Vagina (tissue), 2 donors: ENCODE data around the gene ADAMTS14. TPM values are rescaled to one million over a fixed set of nuclear protein-coding genes. Genes with fewer than 3 reads are reported as not detected.

ENCODE experiments used
- DNase-seq, 2 donors: peaks; one replicate each; pipeline ENCODE4 v3.0.0-alpha.2; 2017; ENCODE audit errors: extremely low spot score in 2 of 2
- H3K27ac ChIP-seq: fragments of 200-600 bp; sonication (generic); one replicate; pipeline ENCODE4 v1.5.1; 2019
- H3K27me3 ChIP-seq: fragments of 200-600 bp; sonication (generic); one replicate; pipeline ENCODE4 v1.5.1; 2019
- H3K36me3 ChIP-seq, 2 donors: fragments of 200-600 bp; sonication (generic); one replicate each; pipeline ENCODE4 v1.5.1; 2017 to 2019
- H3K4me1 ChIP-seq: fragments of 200-600 bp; sonication (generic); one replicate; pipeline ENCODE4 v1.5.1; 2019
- H3K4me3 ChIP-seq, 2 donors: fragments of 200-600 bp; sonication (generic); 1 replicate in 1 of 2; 2 replicates in 1 of 2; pipeline ENCODE4 v1.5.1; 2016 to 2019
- H3K9me3 ChIP-seq: fragments of 200-600 bp; sonication (generic); one replicate; pipeline ENCODE4 v1.5.1; 2019
- POLR2A ChIP-seq, 2 donors: fragments of 450-650 bp; IDR thresholded peaks; one replicate each; pipeline ENCODE4 v1.6.1; 2017; ENCODE audit warnings: antibody characterized with exemption in 2 of 2, mild to moderate bottlenecking in 2 of 2, moderate library complexity in 2 of 2
- POLR2AphosphoS5 ChIP-seq, 2 donors: sonication (generic); formaldehyde crosslinking; IDR thresholded peaks; one replicate each; pipeline ENCODE4 v1.9.0; 2017; ENCODE audit warnings: antibody characterized with exemption in 2 of 2, mild to moderate bottlenecking in 2 of 2, low read depth in 1 of 2; ENCODE audit not compliant: insufficient read depth in 1 of 2
- intact Hi-C: fragments of 100-400 bp; cut with DNase I; formaldehyde crosslinking; loops from one replicate; pipeline ENCODE4 v1.15.1; 2023
- total RNA-seq: library from RNA; depleted of rRNA; stranded (reverse); fragments of >200 nt; gene quantifications from one replicate; pipeline ENCODE4 v1.2.3, GENCODE V29; 2016
- TF ChIP-seq, protein P1 (sequence below), 3 experiments: fragments of 450-650 bp in 2 of 3; fragments of 200-600 bp in 1 of 3; sonication (generic) in 1 of 3; IDR thresholded peaks; one replicate each; pipeline ENCODE4 v1.5.1; 2017 to 2019; ENCODE audit warnings: antibody characterized with exemption in 3 of 3, mild to moderate bottlenecking in 2 of 3, moderate library complexity in 2 of 3

Gene ADAMTS14
- total RNA-seq, 1 donor from 2014 or later, result not detected

GRCh38 chr10:70677620-70678249 is 5.4 kb downstream of the ADAMTS14 start:
- Histone ChIP-seq H3K27ac (no peak overlapping the region), H3K27me3 (no peaks in the 10 kb centered on the region), H3K4me1 (peaks cover 27% of the 10 kb centered on the region), H3K9me3 (no peaks in the 10 kb centered on the region), H3K36me3 (no peaks in the 10 kb centered on the region), H3K4me3 (no peak overlapping the region)
- TF ChIP-seq, protein P1, sequence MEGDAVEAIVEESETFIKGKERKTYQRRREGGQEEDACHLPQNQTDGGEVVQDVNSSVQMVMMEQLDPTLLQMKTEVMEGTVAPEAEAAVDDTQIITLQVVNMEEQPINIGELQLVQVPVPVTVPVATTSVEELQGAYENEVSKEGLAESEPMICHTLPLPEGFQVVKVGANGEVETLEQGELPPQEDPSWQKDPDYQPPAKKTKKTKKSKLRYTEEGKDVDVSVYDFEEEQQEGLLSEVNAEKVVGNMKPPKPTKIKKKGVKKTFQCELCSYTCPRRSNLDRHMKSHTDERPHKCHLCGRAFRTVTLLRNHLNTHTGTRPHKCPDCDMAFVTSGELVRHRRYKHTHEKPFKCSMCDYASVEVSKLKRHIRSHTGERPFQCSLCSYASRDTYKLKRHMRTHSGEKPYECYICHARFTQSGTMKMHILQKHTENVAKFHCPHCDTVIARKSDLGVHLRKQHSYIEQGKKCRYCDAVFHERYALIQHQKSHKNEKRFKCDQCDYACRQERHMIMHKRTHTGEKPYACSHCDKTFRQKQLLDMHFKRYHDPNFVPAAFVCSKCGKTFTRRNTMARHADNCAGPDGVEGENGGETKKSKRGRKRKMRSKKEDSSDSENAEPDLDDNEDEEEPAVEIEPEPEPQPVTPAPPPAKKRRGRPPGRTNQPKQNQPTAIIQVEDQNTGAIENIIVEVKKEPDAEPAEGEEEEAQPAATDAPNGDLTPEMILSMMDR (IDR thresholded peaks at IDR 0.05), result no peak
- no peak for TF ChIP-seq POLR2A (IDR thresholded peaks at IDR 0.05)
- no peak for TF ChIP-seq POLR2AphosphoS5 (IDR thresholded peaks at IDR 0.05; ENCODE audit: insufficient read depth in 1 of 2, low read depth in 1 of 2)
- DNase-seq, result no peak
- intact Hi-C loops, result no loop called here

- Histone ChIP-seq H3K27ac (no peak overlapping the region), H3K27me3 (no peaks in the 10 kb centered on the region), H3K4me3 (no peak overlapping the region), H3K9me3 (no peaks in the 10 kb centered on the region), H3K36me3 (no peaks in the 10 kb centered on the region), H3K4me1 (peaks cover 22% of the 10 kb centered on the region)
- intact Hi-C loops, result no loop called here
- TF ChIP-seq POLR2AphosphoS5 (IDR thresholded peaks at IDR 0.05; ENCODE audit: insufficient read depth in 1 of 2, low read depth in 1 of 2) (no peak), POLR2A (IDR thresholded peaks at IDR 0.05) (no peak)
- TF ChIP-seq, protein P1 (IDR thresholded peaks at IDR 0.05), result no peak
- DNase-seq, result no peak
Measured at GRCh38 chr10:70678250-70678635, 5.9 kb downstream of the ADAMTS14 start.

DNA sequence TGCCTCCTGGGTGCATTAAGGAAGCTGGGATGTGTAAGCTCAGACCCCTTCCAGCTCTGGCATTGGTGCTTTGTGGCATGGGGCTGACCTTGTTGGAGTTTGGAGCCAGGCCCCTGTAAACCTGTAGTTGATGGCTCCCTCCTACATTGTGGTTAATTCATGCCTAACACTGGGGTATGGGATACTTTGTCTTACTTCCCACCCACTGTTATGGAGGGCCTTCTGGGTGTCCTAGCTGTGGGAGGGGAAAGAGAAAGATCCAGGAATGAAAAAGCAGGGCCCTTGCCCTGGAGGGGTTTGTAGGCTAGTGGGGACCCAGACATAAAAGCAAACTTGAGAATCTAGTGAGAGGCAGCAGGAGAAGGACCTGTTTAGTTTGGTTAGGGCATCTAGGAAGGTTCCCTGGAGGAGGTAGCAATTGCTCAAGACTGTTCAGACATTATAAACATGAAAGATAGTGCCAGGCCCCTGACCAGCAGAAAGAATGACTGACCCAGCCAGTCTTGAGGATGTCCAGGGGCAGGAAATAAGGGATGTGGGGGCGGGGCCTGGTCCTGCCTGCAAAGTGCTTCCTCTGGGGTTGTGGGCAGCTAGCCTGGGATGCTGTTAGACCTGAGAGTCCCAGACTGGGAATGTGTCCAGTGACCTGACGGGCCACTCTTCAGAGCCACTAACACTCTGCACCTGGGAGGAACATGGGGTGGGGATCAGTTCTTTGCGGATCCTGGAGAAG is 6.6 kb downstream of the ADAMTS14 start:
- no peak overlapping the region for H3K27ac ChIP-seq
- no peaks in the 10 kb centered on the region for H3K36me3 ChIP-seq
- H3K27me3 ChIP-seq, result no peaks in the 10 kb centered on the region
- intact Hi-C loops, result no loop called here
- no peak for TF ChIP-seq POLR2AphosphoS5 (IDR thresholded peaks at IDR 0.05; ENCODE audit: insufficient read depth in 1 of 2, low read depth in 1 of 2)
- TF ChIP-seq, protein P1 (IDR thresholded peaks at IDR 0.05), result no peak
- TF ChIP-seq POLR2A (IDR thresholded peaks at IDR 0.05), result no peak
- DNase-seq, result no peak
- peaks cover 15% of the 10 kb centered on the region for H3K4me1 ChIP-seq
- no peak overlapping the region for H3K4me3 ChIP-seq
- H3K9me3 ChIP-seq, result no peaks in the 10 kb centered on the region

GRCh38 chr10:70679498-70679897 is 7.2 kb downstream of the ADAMTS14 start:
- Histone ChIP-seq H3K4me1 (peaks cover 13% of the 10 kb centered on the region), H3K36me3 (no peaks in the 10 kb centered on the region), H3K4me3 (no peak overlapping the region), H3K27me3 (no peaks in the 10 kb centered on the region), H3K9me3 (no peaks in the 10 kb centered on the region), H3K27ac (no peak overlapping the region)
- TF ChIP-seq POLR2AphosphoS5 (IDR thresholded peaks at IDR 0.05; ENCODE audit: insufficient read depth in 1 of 2, low read depth in 1 of 2) (peak in 1 of 2 donors; percentile 45), POLR2A (IDR thresholded peaks at IDR 0.05) (no peak)
- TF ChIP-seq, protein P1 (IDR thresholded peaks at IDR 0.05), result no peak
- intact Hi-C loops, result no loop called here
- no peak for DNase-seq
